Hippocampal formation (tissue), 2 donors: ENCODE measurements around the gene SLC5A9.
"Not testable (repeated sequence)": the region's sequence is repeated elsewhere in the genome, so short reads cannot be mapped to it uniquely, and the experiment has no call there.

Experiments used
- DNase-seq, 2 donors: peaks; one replicate each; lab custom pipeline; 2025; lab: John Stamatoyannopoulos, UW

SLC5A9 gene

DNA sequence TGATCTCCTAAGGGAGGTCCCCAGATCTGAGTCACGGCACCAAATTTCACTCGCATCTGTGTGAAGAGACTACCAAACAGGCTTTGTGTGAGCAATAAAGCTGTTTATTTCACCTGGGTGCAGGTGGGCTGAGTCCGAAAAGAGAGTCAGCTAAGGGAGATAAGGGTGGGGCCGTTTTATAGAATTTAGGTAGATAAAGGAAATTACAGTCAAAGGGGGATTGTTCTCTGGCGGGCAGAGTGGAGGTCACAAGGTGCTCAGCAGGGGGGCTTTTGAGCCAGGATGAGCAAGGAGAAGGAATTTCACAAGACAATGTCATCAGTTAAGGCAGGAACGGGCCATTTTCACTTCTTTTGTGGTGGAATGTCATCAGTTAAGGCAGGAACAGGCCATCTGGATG is 8.2 kb upstream of the SLC5A9 start:
- DNase-seq: not testable (repeated sequence)

DNA sequence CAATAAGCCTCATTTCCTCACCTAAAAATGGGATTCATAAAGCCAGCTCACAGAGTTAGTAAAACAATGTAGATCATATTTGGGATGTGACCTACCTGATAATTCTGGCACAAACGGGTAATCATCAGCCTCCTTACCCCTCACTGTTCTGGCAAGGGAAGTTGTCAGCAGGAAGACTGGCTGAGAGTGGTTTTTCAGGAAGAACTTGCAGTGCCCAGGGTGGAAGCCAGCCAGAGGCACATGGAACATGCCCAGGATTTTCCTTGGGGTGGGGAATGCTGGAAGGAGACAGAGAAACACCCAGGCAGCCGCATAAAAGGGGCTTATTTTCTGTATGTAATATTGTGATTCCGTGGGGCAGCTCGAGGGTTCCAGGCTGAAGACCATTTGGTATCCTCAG is 7.7 kb upstream of the SLC5A9 start:
- no peak for DNase-seq

DNA sequence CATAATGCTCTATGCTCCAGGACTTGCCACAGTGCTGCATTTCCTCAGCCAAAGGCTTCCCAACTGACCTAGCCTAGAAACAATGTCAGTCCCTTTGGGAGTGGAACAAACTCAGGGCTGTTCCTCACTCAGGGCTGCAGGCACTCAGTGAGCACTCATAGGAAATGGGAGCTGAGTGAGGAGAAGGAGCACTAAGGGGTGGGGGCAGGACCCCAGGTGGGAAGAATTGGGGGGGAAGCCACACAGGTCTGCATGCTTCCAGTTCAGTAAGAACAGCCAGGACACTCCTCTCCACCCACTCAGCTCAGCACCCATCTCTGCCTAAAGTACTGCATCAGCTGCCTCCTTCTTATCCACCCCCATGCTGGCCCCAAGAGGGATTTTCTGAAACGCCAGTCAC is 7.3 kb upstream of the SLC5A9 start:
- DNase-seq: no peak

DNA sequence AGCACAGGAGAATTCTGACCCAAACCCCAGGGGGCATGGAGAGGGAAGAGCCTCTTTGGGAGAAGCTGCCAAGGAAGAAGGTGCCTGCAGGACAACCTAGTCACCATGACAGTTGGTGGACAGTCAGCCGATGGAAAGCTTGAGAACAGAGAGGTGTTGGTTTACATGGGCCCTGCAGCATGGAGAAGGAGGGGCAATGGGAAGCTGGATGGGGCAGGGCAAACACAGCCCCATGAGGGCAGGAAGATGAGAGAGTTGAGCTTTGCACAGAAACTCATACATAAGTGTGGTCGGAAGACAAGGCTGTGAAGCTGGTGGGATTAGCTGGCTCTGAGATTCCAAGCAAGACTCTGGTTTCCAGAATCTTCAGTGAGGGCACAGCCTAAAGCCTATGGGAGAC is 6.6 kb upstream of the SLC5A9 start:
- DNase-seq: no peak

DNA sequence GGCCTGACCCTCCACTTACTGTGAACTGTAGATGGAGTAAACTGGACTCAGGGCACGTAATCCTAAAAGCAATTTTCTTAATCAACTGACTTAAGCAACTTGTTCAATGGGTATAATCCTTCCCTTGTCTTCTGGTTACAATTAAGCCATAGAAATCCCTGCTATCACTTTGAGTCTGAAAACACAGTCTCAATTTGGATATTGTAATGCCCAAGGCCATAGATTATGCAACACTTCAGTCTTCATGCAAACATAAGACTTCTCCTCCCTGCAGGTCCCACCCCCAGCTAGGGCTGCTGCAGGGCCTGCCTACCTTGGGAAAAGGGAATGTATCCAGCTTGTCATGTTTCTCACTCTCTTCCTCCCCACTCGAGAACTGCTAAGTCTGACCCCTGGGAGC is 6.2 kb upstream of the SLC5A9 start:
- no peak for DNase-seq

DNA sequence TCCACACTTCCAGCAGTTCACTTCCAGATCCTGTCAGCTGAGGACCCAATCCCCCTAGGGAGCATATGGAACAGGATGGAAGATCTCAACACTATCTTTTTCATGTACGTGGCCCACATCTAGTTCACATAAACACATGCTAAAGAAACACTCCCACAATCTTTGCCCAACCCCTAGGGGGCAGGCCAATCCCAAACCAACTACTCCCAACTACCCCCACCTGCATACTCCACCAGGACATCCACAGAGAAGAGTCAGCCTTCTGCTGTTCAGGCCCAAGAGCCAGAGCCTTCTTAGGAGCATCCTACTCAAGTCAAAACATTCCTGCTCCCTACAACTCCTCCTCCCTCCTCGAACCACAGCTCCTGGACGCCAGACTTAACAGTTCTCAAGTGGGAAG is 5.6 kb upstream of the SLC5A9 start:
- no peak for DNase-seq

DNA sequence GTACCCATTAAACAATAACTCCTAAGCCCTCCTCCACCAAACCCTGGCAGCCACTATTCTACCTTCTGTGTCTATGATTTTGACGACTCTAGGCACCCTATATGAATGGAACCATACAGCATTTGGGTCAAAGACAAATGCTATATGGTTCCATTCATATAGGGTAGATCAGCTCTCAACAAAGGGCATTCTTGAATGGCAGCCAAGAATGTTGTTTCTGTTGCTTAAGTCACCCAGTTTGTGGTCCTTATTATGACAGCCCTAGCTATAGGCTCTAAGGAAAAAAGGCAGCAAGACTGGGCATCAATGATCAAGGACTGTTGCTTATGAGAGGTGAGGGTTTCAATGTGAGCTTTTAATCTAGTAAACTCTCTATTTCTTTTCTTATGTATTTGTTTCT is 4.7 kb upstream of the SLC5A9 start:
- DNase-seq: no peak

DNA sequence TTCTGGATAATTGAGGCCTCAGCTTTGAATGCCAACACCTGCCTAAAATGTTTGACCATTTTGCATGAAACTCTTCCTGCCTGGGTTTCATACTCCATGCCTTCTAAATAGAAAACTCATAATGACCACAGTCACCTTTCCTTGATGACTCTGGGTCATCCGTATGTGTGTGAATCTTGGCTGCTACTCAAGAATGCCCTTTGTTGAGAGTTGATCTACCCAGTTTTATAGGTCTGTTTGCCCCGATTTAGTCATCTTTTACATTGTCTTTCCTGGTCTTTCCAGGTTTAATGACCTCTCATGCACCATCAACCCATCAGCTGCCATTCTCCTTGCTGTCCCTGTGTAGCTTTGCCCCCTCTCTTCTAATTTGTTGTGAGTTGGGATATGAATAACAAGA is 2.7 kb upstream of the SLC5A9 start:
- DNase-seq: no peak

DNA sequence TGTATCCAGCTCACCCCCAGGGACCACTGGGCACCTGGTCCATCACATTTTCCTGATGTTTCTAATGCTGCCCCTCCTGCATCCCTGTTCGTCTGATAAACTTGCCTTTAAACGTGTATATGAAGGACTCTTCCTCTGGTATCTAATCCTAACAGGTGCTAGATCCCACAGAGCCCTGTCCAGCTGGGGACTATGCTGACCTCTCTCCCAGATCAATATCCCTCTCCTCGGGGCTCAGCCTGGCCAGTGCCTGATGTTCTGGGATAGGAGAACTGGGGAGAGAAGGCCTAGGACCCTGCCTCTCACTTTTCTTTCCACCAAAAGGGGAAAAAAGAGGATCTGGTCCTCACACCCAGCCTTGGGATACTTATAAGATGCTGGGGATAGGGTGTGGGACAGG is 1.4 kb upstream of the SLC5A9 start:
- no peak for DNase-seq

DNA sequence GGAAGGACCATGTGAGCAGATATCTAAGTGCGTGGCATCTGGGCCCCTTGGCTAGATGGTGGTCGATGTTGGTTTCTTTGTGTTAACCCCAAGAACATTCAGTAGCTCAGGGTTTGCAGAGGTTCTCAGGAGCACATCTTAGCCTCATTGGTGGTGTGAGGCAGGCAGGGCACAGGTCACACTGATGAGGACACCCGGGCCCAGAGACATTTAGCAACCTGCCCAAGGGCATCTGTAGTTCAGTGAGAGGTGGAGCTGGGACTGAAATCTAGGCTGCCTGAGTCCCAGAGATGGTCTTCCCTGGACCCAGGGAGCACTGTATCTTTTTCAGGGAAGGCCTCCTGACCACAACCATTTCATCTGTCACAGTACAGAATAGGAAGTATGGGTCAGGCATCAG is 859 bp upstream of the SLC5A9 start:
- no peak for DNase-seq

DNA sequence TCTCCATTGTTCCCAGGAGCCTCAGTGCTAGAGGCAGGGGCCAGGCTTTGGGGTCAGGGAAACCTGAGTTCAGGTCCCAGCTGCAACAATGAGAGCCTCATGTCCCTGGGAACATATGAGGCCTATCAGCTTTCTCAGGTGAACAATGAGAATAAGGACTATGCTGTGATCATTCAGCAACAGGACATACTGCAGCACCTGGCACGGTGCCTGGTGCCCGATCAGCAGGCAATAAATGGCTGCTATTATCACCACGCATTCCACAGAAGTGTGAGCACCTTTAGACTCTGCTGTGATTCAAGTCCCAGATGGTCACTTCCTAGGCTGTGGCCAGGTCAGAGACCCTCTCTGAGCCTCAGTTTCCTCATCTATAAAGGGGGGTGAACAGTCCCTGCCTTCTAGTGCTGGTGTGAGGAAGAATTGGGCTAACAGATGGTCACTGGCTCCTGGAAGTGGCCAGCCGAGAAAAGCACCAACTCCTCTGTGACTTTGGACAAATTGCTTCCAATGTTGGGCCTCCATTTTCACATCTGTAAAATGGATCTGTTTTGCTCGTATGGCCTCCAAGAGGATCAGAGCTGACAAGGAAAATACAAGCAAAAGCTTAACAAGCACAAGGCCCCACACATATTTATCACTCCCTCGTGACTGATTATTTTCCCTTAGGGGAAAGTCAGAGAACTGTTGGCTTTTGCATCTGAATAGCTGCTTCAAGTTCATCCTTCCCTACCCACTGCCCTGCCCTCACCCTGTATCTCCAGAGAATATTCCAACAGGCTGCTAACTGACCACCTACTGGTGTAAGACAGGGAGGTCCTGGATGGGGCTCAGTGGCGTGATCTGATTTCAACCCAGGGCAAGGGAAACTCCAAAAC is 1.1 kb downstream of the SLC5A9 start:
- no peak for DNase-seq

DNA sequence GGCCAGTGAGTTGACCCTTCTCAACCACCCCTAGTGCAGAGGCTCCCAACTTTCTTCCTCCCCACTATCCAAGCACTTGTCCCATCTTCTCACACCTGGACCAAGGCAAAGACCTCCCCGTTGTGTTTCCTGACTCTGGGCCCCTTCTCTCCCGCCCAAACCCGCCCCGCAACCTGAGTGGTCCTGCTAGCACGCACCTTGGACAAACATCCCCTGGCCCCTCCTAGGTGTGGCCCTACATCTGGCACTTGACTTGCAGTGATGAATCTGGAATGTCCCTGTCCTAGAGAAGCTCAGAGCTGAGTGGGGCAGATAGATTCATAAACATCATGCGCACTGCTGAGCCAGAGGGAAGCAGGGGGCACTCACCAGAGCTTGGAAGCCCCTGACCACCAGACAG is 2.3 kb downstream of the SLC5A9 start:
- DNase-seq: no peak

DNA sequence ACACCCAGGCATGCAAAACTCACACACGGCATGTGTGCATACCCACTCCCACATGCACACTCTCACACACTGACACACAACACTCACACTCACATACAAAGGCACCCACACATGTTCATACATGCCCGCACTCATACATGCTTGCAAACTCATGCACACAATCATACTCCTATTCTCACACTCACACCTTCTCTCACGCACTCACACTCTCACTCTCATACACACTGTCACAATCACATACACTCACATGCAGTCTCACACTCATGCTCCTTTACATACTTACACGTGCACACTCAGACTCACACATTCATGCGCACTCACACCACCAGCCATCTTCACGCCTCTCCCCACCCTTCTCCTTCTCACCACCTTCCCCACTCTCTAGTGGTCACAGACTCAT is 3.1 kb downstream of the SLC5A9 start:
- no peak for DNase-seq

DNA sequence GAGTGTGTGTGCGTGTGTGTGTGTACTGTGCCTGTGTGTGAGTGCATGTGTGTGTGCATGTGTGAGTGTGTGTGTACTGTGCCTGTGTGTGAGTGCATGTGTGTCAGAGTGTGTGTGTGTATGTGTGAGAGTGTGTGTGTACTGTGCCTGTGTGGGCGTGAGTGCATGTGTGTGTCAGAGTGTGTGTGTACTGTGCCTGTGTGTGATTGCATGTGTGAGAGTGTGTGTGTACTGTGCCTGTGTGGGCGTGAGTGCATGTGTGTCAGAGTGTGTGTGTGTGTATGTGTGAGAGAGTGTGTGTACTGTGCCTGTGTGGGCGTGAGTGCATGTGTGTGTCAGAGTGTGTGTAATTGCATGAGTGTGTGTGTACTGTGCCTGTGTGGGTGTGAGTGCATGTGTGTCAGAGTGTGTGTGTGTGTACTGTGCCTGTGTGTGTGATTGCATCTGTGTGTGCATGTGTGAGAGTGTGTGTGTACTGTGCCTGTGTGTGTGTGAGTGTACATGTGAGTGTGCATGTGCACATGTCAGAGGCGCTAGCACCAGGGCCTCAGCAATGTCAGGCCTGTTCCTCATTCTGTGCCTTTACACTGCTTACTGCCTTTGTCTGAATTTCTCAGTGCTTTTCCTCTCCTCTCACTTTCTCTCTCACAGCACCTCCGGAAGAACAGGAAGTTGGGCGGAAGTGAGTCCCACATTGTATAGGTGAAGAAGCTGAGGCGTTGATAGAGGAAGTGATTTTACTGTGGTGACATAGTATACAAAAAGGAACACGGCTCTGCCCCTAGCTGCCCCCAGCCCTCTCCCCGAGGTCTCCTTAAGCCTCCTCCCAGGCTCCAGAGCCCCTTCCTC is 4.9 kb downstream of the SLC5A9 start:
- no peak for DNase-seq

DNA sequence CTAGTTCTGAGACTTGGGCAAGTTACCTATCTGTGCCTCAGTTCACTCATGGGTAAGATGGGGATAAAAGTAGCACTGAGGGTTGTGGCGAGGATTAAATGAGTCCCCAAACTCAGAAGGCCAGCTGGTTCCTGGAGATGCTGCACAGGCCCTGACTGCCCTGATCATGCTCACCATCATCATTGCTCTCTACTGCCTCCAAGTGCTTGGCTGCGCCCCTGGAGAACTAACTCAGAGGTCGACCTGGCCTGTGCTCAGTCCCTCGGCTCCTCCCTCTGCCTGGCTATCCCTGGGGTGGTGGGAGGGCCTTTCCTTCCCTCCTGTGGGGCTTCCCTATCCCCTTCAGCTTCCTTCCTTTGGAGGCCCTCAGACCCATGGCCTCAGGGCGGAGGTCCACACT is 5.6 kb downstream of the SLC5A9 start:
- no peak for DNase-seq

DNA sequence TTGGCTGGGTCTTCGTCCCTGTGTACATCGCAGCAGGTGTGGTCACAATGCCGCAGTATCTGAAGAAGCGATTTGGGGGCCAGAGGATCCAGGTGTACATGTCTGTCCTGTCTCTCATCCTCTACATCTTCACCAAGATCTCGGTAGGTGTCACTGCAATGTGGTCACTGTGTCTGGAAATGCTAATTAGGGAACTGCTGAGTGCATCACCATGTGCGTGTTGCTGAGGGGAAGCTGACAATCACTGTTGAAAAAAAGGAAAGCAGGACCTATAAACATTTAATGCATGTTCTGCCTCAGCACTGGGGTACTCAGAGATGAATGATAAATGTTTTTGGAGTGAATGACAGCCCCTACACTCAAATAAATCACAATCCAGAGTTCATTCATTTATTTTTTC is 6.8 kb downstream of the SLC5A9 start:
- no peak for DNase-seq

DNA sequence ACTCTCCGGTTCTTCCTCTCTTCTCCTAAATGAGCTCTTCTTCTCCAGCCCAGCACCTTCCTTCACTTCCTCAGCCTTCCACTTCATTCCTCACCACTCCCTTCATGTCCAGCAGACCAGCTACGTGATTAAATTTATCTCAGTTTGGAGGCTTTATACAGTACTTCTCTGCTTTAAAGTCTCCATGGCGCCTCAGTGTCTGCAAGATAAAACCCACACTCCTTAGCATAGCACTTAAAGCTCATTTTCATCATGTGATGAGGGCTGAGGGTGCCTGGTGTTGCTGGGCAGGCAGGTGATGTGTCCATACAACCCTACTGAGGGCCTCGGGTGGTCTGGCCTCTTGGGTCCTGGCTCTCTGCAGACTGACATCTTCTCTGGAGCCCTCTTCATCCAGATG is 7.7 kb downstream of the SLC5A9 start:
- no peak for DNase-seq

DNA sequence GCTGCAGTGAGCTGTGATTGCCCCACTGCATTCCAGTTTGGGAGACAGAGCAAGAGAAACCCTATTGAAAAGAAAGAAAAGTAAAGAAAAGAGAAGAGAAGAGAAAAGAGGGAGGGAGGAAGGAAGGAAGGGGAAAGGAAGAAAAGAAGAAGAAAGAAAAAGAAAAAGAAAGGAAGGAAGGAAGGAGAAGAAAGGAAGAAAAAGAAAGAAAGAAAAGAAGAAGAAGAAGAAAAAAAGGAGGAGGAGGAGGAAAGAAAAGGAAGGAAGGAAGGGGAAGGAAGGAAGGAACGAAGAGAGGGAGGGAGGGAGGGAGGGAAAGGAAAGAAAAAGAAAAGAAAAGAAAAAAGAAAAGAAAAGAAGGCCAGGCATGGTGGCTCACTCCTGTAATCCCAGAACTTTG is 10.2 kb downstream of the SLC5A9 start:
- no peak for DNase-seq

DNA sequence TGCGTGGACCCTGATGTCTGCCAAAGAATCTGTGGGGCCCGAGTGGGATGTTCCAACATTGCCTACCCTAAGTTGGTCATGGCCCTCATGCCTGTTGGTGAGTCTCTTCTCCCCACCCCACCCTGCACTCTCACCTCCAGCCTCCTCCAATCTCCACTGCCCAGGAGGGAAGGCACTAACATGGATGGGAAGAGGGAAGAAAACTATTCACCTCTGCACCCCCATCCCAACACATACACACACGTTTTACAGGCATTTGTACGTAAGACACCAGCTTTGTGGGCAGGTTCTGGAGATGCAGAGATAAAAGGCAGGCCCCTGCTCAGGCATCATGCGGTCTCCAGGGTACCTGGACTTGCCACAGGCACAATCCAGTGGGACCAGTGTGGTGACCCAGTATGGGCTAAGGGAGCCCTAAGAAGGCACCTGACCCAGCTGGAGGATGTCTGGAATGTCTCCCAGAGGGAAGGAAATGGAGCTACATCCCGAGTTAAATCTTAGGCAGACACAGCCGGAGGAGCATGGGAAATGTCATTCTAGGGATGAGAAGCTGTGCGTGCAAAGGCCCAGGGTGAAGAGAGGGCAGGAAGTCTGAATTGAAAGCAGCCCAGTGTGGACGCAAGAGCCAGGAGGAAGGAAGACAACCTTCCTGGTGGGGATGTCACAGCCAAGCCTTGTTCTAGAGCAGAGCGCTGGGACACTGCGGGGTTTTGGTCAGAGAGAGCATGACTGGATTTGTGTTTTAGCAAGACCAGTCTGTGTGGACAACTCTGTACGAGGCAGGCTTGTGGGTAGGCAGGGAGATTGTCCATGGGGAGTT is 11.4 kb downstream of the SLC5A9 start:
- DNase-seq: no peak

DNA sequence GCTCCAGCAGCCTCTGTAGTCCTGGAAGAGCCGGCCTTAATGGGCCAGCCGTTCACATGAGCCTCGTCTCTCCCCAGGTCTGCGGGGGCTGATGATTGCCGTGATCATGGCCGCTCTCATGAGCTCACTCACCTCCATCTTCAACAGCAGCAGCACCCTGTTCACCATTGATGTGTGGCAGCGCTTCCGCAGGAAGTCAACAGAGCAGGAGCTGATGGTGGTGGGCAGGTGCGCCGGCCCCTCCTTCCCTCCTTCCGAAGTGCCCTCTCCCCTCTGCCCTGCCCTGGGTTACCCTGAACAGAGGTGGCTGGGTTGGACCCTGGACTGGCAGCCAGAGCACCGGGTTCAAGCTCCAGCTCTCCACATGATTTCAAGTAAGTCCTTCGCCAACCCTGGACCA is 13.1 kb downstream of the SLC5A9 start:
- DNase-seq: no peak

DNA sequence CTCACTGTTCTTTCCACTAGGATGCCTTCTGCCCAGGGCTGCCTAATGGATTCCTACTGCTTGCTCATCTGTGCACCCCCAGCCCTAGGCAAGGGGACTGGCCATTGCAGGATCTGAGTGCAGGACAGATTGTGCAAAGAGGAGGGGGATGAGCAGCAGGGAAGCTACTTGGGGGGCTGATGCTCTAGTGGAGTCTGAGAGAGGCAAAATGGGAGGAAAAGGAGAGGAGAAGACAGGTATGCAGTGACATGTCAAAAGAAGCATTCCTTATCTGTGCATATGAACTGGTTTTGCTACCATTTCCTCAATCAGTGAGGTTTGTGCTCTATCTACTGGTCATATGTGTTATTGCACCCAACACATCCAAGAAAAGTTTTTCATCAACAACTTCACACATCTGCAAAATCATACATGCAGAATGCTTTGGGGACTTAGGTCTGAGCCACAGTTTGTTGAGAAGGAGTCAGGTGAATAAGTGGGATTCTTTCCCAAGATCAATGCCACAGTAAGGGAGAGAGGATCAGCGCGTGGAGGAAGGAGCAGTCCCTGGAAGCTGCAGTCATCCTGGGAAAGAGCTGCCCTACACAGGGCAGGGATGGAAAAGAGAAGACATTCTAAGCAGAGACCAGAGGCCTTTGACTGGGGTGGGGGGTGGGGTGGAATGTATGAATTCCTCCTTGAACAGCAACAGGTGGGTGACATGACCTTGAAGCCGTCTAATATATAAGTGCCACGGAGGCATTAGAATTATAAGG is 14.4 kb downstream of the SLC5A9 start:
- no peak for DNase-seq
